HG03066 (cell line): ENCODE results near the gene SSMEM1.
A peak's percentile ranks its signal among the peaks of the same experiment; 100 is the strongest.
"Not testable (repeated sequence)": the region's sequence is repeated elsewhere in the genome, so short reads cannot be mapped to it uniquely, and the experiment has no call there.

Experiments
- ATAC-seq: cut with Tn5 transposase; IDR thresholded peaks from one replicate; pipeline ENCODE4 v1.9.1; 2021; ENCODE audit warnings: low read depth; ENCODE audit not compliant: unreplicated experiment

SSMEM1 gene, protein sequence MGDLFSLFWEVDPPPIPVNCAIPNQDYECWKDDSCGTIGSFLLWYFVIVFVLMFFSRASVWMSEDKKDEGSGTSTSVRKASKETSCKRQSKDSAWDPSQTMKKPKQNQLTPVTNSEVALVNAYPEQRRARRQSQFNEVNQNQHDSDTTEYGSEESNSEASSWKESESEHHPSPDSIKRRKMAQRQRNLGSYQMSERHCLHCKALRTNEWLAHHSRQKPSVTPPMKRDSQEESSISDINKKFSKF

GRCh38 chr7:130207642-130208041 lies at the start of gene SSMEM1:
Gene SSMEM1 (plus strand): TSS chr7:130207860. CDS start chr7:130207911, 51 bp downstream.
- no peak for ATAC-seq

GRCh38 chr7:130160023-130160422 lies 47.6 kb upstream of the SSMEM1 start:
- ATAC-seq = no peak

DNA sequence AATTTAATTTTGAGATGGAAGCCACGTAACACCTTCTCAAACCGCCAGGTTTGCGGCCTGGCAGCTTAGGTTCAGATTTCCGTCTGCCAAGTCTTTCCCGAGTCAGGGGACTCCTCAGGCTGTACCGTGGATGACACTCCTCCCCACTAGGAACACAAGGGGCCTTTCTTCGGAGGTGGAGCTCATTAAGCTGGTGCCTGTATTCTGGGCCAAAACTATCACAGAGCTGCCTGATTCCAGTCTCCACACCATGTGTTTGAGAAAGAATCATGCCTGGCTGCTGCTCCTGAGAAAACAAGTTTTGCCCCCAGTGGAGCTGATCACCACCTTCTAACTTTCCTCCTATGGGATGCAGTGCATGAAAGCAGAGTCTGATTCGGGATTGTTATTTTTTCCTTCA lies 47.2 kb upstream of the SSMEM1 start:
- no peak for ATAC-seq

GRCh38 chr7:130162196-130162595 lies 45.5 kb upstream of the SSMEM1 start:
- ATAC-seq = no peak

DNA sequence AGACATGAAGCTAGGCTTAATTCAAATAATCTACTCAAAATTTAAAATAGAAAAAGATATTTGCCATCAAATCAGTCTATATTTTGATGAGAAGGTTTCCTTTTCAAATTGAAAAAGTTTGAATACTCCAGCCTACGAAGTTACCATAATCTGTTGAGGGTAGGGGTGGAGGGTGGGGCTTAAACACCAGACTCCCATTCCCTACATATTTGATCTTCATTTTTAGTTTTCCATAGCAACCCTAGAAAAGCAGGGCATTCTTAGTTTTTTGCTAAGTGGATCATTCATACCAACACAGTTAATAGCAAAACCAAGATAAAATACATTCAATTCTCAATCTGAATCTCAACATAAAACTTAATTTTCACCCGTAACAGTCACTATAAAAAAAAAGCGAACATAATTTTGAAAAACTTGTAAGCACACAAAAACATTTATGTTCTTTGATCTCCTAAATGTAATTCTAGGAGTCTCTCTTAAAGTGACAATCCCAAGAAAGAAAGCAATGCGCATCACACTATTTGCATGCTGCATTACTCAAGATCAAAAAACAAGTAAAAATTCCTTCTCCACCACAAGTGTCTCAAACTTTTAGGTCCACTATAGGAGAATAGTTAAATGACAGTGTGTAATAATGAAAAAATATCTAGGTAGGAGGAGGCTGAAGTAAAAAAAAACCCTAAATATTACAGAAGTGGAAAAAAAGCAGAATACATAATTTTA lies 33.3 kb upstream of the SSMEM1 start:
- no peak for ATAC-seq

- no peak for ATAC-seq
These were observed 29.4 kb upstream of the SSMEM1 start for GRCh38 chr7:130178251-130178650.

GRCh38 chr7:130179631-130180030 lies 28.0 kb upstream of the SSMEM1 start:
- ATAC-seq = no peak

GRCh38 chr7:130180571-130181262 lies 26.9 kb upstream of the SSMEM1 start:
- no peak for ATAC-seq

DNA sequence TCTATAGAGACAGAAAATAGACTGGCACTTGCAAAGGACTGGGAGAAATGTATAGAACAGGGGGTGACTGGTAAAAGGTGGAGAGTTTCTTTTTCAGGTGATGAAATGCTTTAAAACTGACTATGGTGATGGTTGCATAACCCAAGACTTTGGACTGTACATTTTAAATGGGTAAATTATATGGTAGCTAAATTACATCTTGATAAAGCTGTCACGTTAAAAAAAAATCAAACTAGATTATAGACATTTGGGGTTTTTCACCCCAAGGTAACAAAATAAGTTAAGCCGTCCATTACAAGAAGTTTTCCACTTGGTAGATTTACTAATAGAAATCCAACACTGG lies 26.4 kb upstream of the SSMEM1 start:
- ATAC-seq = no peak

- peak; percentile 80 for ATAC-seq
These were observed 24.7 kb upstream of the SSMEM1 start for GRCh38 chr7:130182990-130183389.

DNA sequence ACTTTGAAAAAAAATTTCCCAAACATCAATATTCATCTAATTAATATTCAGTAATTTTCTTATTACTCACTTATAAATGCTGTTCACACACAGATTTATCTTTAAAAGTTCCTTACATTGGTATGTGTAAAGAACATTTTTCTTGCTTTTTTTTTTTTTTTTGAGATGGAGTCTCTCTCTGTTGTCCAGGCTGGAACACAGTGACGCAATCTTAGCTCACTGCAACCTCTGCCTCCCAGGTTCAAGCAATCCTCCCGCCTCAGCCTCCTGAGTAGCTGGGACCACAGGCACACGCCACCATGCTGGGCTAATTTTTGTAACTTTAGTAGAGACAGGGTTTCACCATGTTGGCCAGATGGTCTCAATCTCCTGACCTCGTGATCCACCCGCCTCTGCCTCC lies 23.3 kb upstream of the SSMEM1 start:
- ATAC-seq = not testable (repeated sequence)

DNA sequence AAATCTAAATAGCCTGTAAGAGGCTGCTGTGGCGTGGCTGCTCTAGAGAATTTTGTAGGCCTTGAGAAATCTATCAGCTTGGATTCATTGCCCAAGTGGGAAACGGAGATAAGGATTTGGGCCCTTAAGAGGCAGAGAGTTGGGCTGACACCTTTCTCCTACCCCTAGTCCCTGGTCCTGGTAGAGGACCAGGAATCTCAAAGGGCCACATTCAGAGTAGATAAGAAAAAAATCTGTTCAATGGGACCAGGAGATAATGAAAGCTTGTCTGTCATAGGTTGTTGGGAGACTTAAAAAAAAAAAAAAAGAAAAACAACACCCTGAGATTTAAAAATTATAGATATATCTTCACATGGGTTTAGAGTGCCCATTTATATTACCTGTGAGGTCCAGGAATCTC lies 20.3 kb upstream of the SSMEM1 start:
- no peak for ATAC-seq

DNA sequence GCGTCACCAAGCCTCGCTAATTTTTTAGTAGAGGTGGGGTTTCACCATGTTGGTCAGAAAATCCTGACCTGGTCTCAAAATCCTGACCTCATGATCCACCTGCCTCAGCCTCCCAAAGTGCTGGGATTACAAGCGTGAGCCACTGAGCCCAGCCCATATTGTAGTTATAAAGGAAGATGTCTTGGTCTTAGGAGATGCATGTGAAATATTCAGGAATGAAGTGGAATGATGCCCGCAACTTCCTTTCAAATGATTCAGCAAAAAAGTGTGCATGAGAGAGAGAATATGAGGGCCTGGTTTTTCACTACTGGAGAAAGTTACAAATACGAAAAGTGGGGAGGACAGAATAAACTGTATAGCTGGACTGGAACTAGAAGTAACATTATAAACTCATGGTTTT lies 18.3 kb upstream of the SSMEM1 start:
- ATAC-seq = no peak

DNA sequence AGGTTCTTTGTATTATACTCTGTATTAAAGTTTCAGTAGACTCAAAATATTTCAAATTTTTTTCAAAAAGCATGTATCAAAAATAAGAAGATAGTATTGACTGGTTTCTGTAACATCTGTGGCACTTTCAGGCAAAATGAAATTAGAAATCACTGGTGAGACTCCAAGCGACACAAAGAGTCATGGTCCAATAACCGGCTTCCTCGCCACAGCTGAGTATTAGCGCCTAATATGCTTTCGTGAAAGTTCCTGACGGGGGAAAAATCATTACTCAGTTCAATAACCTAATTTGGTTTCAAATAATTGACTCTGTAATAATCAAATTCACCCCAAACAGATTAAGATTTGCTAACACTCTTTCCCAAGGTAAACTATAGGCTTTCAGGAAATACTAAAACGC lies 15.9 kb upstream of the SSMEM1 start:
- ATAC-seq = no peak

DNA sequence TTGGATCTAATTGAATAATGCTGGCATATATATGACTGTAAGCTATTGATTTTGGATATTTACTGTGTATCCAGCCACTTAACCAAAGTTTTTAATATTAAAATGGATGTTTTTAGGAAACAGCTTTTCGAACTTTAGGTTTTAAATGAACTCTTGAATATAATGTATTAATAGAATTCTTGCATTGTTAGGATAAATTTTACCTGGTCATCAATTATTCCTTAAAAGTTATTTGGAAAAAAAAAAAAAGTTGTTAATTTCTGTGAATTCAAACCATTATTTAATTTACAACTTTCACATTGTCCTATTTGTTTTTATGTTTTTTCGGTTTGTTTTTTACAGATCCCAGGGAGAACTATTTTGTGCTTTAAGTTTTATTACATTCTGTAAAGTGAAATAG lies 12.3 kb upstream of the SSMEM1 start:
- no peak for ATAC-seq

- ATAC-seq = no peak
These were observed 11.2 kb upstream of the SSMEM1 start for GRCh38 chr7:130196476-130196875.

GRCh38 chr7:130197094-130197493 lies 10.6 kb upstream of the SSMEM1 start:
- no peak for ATAC-seq

GRCh38 chr7:130201796-130202195 lies 5.9 kb upstream of the SSMEM1 start:
- ATAC-seq = no peak

DNA sequence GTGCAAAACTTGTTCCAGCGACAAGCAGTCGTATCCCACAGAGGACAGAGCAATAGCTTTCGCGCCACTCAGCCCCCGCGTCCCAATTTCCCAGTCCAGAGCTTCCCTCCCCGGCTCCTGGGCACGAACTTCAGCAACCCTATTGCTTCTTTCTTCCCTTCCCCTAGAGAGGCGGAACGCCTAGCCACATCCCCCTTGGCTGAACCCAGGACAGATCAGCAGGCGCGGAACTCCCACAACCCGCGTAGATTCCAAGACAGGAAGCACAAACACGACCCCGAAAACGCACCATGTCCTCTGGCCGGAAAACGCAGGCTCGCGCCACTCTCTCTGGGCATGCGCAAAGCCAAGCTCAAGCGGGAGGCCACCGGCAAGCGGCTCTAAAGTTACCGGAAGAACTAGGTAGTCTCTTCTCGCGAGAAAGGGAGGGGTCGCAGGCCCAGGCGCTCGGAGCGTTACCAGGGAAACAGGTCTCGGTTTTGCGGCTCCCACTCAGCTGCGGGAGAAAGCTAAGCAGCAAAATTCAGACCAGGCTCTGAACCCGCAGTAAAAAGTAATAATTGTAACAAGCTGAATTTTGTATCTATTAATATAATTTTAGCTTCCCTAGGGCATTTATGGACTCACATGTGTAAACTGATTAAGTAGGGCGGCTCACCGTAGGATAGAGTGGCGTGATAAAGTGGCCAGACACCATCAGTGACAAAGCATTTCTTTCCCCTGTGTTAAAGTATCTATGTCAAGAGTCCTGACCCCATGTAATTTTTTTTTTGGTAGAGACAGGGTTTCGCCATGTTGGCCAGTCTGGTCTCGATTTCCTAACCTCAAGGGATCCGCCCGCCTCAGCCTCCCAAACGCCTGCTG lies 2.3 kb upstream of the SSMEM1 start, which contains the start of gene TMEM209:
TSS of gene TMEM209 (minus strand) at position 323 of the 864 bp plus-strand sequence. CDS start at position 292, 31 bp downstream.
- peak; percentile 98 for ATAC-seq

DNA sequence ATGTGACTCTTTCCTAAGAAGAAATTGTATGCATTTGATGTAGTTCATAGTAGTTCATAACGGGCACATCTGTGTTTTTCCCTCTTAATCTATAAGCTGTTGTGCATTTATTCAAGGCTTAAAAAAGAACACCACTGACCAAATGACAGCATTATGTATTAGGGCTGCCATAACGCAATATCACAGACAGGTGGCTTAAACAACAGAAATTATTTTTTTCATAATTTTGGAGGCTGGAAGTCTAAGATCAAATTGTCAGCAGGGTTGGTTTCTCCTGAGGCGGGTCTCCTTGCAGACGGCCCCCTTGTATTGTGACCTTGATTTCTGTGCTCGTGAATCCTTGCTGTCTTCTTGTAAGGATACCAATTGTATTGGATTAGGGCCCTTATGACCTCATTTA lies 627 bp upstream of the SSMEM1 start:
- no peak for ATAC-seq

- ATAC-seq = no peak
These were observed 856 bp downstream of the SSMEM1 start for GRCh38 chr7:130208516-130208915.
